Thyroid gland (tissue), 4 donors: Measurements from ENCODE around the gene CENPA. TPM values are rescaled to one million over a fixed set of nuclear protein-coding genes. Genes with fewer than 3 reads are reported as not detected.

ENCODE experiments used
- DNase-seq, 2 donors: peaks; one replicate each; pipeline ENCODE4 v3.0.0-alpha.2; 2019
- H3K27ac ChIP-seq, 3 donors: fragments of 200-600 bp; sonication (generic); 1 replicate in 2 of 3; 2 replicates in 1 of 3; pipeline ENCODE4 v1.5.1; 2016 to 2019; ENCODE audit warnings: mild to moderate bottlenecking in 1 of 3, moderate library complexity in 1 of 3
- H3K27me3 ChIP-seq: fragments of 200-600 bp; sonication (generic); one replicate; pipeline ENCODE4 v1.5.1; 2019
- H3K36me3 ChIP-seq, 2 donors: fragments of 200-600 bp; sonication (generic); one replicate each; pipeline ENCODE4 v1.5.1; 2016 to 2019
- H3K4me1 ChIP-seq, 2 donors: fragments of 200-600 bp; sonication (generic); one replicate each; pipeline ENCODE4 v1.5.1; 2017 to 2019
- H3K4me3 ChIP-seq, 3 donors: fragments of 200-600 bp; sonication (generic); replicated peaks in 1 of 3; 1 replicate in 2 of 3; 2 replicates in 1 of 3; pipeline ENCODE4 v1.5.1; 2016; ENCODE audit warnings: mild to moderate bottlenecking in 1 of 3
- H3K9me3 ChIP-seq: fragments of 200-600 bp; sonication (generic); one replicate; pipeline ENCODE4 v1.5.1; 2017
- CTCF ChIP-seq, 6 experiments: fragments of 200-600 bp in 3 of 6; fragments of 450-650 bp in 3 of 6; sonication (generic) in 3 of 6; IDR thresholded peaks; one replicate each; pipeline ENCODE4 v1.5.1; 2016 to 2019; ENCODE audit warnings: antibody characterized with exemption in 6 of 6, mild to moderate bottlenecking in 2 of 6, inconsistent platforms in 1 of 6, moderate library complexity in 1 of 6
- POLR2A ChIP-seq, 2 donors: fragments of 450-650 bp; IDR thresholded peaks; one replicate each; pipeline ENCODE4 v1.6.1; 2017; ENCODE audit warnings: antibody characterized with exemption in 2 of 2, mild to moderate bottlenecking in 2 of 2, moderate library complexity in 1 of 2
- WGBS, 2 donors: methylation state at CpG; one replicate each; pipeline ENCODE4 v1.1.5; 2017; 5-methylcytosine and 5-hydroxymethylcytosine counted together
- intact Hi-C: fragments of 100-400 bp; cut with DNase I; formaldehyde crosslinking; loops from one replicate; pipeline ENCODE4 v1.15.1; 2023
- total RNA-seq, 4 donors: library from RNA; depleted of rRNA; stranded (reverse); fragments of >200 nt; gene quantifications; one replicate each; pipeline ENCODE4 v1.2.3, GENCODE V29; 2016

The CENPA gene
- total RNA-seq, 4 donors from 2014 or later = 0.67 TPM; not detected in 3

GRCh38 chr2:26780203-26780760 lies 5.6 kb upstream of the CENPA start:
- no peak for DNase-seq
- Histone ChIP-seq H3K4me3 (no peak overlapping the region), H3K4me1 (peaks cover 3 to 5% of the 10 kb centered on the region in 2 donors), H3K27ac (no peak overlapping the region), H3K36me3 (peaks cover 50 to 57% of the 10 kb centered on the region in 2 donors), H3K9me3 (no peaks in the 10 kb centered on the region), H3K27me3 (no peaks in the 10 kb centered on the region)
- WGBS, 2 donors = 87 to 99% methylated on average over 4 of the region's 4 CpGs
- TF ChIP-seq POLR2A (IDR thresholded peaks at IDR 0.05) = no peak
- no peak for TF ChIP-seq CTCF (IDR thresholded peaks at IDR 0.05)
- intact Hi-C loops = no loop called here

- Histone ChIP-seq H3K36me3 (peaks cover 24 to 29% of the 10 kb centered on the region in 2 donors), H3K4me3 (no peak overlapping the region), H3K27me3 (no peaks in the 10 kb centered on the region), H3K27ac (no peak overlapping the region), H3K9me3 (no peaks in the 10 kb centered on the region), H3K4me1 (peaks cover 10 to 12% of the 10 kb centered on the region in 2 donors)
- TF ChIP-seq POLR2A (IDR thresholded peaks at IDR 0.05) = no peak
- no peak for TF ChIP-seq CTCF (IDR thresholded peaks at IDR 0.05)
- intact Hi-C loops = no loop called here
- no peak for DNase-seq
- WGBS, 2 donors = 90 to 93% methylated on average over 12 of the region's 12 CpGs
These were observed 2.8 kb upstream of the CENPA start for GRCh38 chr2:26782876-26783704.

DNA sequence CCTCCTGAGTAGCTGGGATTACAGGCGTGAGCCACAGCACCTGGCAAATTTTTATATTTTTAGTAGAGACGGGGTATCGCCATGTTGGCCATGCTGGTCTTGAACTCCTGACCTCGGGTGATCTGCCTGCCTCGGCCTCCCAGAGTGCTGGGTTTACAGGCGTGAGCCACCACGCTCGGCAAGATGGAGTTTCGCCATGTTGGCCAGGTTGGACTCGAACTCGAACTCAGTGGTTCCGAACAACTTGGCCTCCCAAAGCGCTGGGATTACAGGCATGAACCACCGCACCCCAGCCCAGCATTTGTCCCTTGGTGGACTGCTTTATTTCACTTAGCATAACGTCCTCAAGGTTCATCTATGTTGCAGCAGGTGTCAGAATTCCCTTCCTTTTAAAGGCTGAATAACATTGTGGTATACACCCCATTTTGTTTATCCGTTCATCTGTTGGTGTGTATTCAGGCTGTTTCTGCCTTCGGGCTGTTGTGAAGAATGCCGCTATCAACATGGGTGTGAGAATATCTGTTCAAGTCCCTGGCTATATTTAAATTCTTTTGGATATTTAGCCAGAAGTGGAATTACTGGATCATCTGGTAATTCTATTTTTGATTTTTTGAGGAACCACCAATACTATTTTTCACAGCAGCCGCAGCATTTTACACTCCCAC lies 1.2 kb upstream of the CENPA start:
- peaks cover 13 to 16% of the 10 kb centered on the region in 2 donors for H3K36me3 ChIP-seq
- TF ChIP-seq POLR2A (IDR thresholded peaks at IDR 0.05) (no peak), CTCF (IDR thresholded peaks at IDR 0.05) (no peak)
- no peak for DNase-seq
- WGBS, 2 donors = 90 to 93% methylated on average over 12 to 18 of the region's 19 CpGs
- peaks cover 10 to 12% of the 10 kb centered on the region in 2 donors for H3K4me1 ChIP-seq
- no peaks in the 10 kb centered on the region for H3K9me3 ChIP-seq
- no peaks in the 10 kb centered on the region for H3K27me3 ChIP-seq
- no peak overlapping the region for H3K27ac ChIP-seq
- no peak overlapping the region for H3K4me3 ChIP-seq
- intact Hi-C loops = no loop called here

DNA sequence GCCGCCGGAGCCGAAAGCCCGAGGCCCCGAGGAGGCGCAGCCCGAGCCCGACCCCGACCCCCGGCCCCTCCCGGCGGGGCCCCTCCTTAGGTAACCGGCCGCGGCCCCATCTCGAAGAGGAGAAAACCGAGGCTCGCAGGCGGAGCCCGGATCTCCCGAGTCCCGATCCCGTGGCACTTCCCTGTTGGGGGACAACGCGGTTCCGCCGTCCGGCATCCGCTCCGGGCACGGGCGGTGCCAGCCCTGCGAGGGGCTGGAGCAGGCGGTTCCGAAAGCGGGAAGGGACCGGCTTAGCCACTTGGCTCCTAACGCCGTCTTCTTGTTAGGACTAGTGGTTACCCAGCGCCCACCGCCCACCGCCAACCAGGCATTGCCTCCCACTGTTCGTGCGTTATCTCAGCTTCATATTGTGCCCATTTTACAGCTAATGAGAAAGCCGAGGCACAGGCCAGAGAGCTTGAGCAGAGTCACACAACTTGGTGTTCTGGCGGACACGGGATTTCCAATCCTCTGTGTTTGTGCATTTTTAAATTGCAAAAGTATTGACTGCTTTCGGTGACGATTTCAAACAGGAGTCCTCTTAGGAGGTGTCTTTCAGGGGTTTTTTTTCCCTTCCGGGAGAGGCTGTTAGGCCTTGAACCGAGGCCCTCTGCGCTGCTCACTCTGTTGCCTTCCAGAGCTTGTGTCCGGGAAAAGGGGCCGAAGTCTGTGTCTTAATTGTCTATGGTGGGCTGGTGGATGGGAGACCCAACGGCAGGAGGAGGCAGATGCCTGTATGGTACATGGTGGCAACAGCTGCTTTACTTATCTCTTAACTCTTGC lies 562 bp downstream of the CENPA start:
- Histone ChIP-seq H3K27ac (no peak overlapping the region), H3K4me3 (peak overlapping the region in 2 of 3 donors; percentile 26 to 69), H3K36me3 (no peaks in the 10 kb centered on the region), H3K27me3 (no peaks in the 10 kb centered on the region), H3K9me3 (no peaks in the 10 kb centered on the region), H3K4me1 (peaks cover 10 to 12% of the 10 kb centered on the region in 2 donors)
- DNase-seq = no peak
- TF ChIP-seq POLR2A (IDR thresholded peaks at IDR 0.05) (no peak), CTCF (IDR thresholded peaks at IDR 0.05) (no peak)
- 10 to 13% methylated on average over 13 to 21 of the region's 55 CpGs for WGBS, 2 donors
- intact Hi-C loops = no loop called here
